Hepatocyte (in vitro differentiated cells): ENCODE measurements around the gene EME2. TPM values are rescaled to one million over a fixed set of nuclear protein-coding genes. Genes with fewer than 3 reads are reported as not detected.

ENCODE experiments used
- DNase-seq: peaks from one replicate; pipeline ENCODE4 v3.0.0-alpha.2; 2016; ENCODE audit warnings: low spot score
- H2AFZ ChIP-seq: fragments of 200-600 bp; sonication (generic); 2 replicates; pipeline ENCODE4 v1.6.0; 2016; ENCODE audit warnings: antibody characterized with exemption, mild to moderate bottlenecking
- H3K27ac ChIP-seq: fragments of 200-600 bp; sonication (generic); 2 replicates; pipeline ENCODE4 v1.5.1; 2016; ENCODE audit warnings: mild to moderate bottlenecking
- H3K27me3 ChIP-seq: fragments of 200-600 bp; sonication (generic); 2 replicates; pipeline ENCODE4 v1.6.1; 2016
- H3K36me3 ChIP-seq: fragments of 200-600 bp; sonication (generic); replicated peaks from 2 replicates; pipeline ENCODE4 v1.5.1; 2016; ENCODE audit warnings: low read depth; ENCODE audit not compliant: insufficient read depth
- H3K4me1 ChIP-seq: fragments of 200-600 bp; sonication (generic); 2 replicates; pipeline ENCODE4 v1.5.1; 2016; ENCODE audit warnings: mild to moderate bottlenecking, moderate library complexity; ENCODE audit not compliant: insufficient read depth
- H3K4me2 ChIP-seq: fragments of 200-600 bp; sonication (generic); 2 replicates; pipeline ENCODE4 v1.6.0; 2016
- H3K4me3 ChIP-seq: fragments of 200-600 bp; sonication (generic); 2 replicates; pipeline ENCODE4 v1.5.1; 2016; ENCODE audit warnings: mild to moderate bottlenecking
- H3K79me2 ChIP-seq: fragments of 200-600 bp; sonication (generic); 2 replicates; pipeline ENCODE4 v1.6.0; 2017; ENCODE audit warnings: mild to moderate bottlenecking
- H3K9me2 ChIP-seq: fragments of 200-600 bp; sonication (generic); replicated peaks from 2 replicates; pipeline ENCODE4 v1.6.0; 2017; ENCODE audit warnings: mild to moderate bottlenecking; ENCODE audit not compliant: insufficient read depth
- H3K9me3 ChIP-seq: fragments of 200-600 bp; sonication (generic); 2 replicates; pipeline ENCODE4 v1.5.1; 2016; ENCODE audit warnings: low read depth, mild to moderate bottlenecking
- H4K20me1 ChIP-seq: fragments of 200-600 bp; sonication (generic); 2 replicates; pipeline ENCODE4 v1.6.0; 2016; ENCODE audit warnings: mild to moderate bottlenecking; ENCODE audit not compliant: insufficient read depth, poor library complexity, severe bottlenecking
- CTCF ChIP-seq: fragments of 200-600 bp; sonication (generic); IDR thresholded peaks from 2 replicates; pipeline ENCODE4 v1.5.1; 2016; ENCODE audit warnings: antibody characterized with exemption, mild to moderate bottlenecking; ENCODE audit not compliant: poor library complexity
- EZH2 ChIP-seq: fragments of 200-600 bp; sonication (generic); IDR thresholded peaks from 2 replicates; pipeline ENCODE4 v1.6.1; 2016; ENCODE audit warnings: antibody characterized with exemption, mild to moderate bottlenecking, borderline replicate concordance
- EZH2phosphoT487 ChIP-seq: fragments of 200-600 bp; sonication (generic); IDR thresholded peaks from one replicate; pipeline ENCODE4 v1.6.1; 2018; ENCODE audit warnings: antibody characterized with exemption, mild to moderate bottlenecking, low read depth, moderate library complexity; ENCODE audit not compliant: unreplicated experiment, severe bottlenecking
- WGBS: methylation state at CpG from one replicate; pipeline ENCODE4 v1.1.6; 2016; ENCODE audit warnings: low lambda C conversion rate; ENCODE audit errors: missing lambda C conversion rate; 5-methylcytosine and 5-hydroxymethylcytosine counted together
- polyA plus RNA-seq: library from polyadenylated mRNA; unstranded; fragments of >200 nt; fragmentation: Nextera tagmentation; extraction: Ambion mirVana; gene quantifications from 2 replicates; pipeline ENCODE4 v1.2.1, GENCODE V29; 2016
- total RNA-seq: library from RNA; depleted of rRNA; stranded (reverse); fragments of >200 nt; gene quantifications from 2 replicates; pipeline ENCODE4 v1.2.3, GENCODE V29; 2014

Gene EME2
- total and polyA plus RNA-seq, 2 experiments from 2014 or later, result 17.7 to 20.8 TPM

- no peak overlapping the region for H3K27ac ChIP-seq
- TF ChIP-seq CTCF, result no peak
- TF ChIP-seq EZH2phosphoT487, result no peak
- no peak for TF ChIP-seq EZH2
- H3K79me2 ChIP-seq, result peaks cover 13% of the 10 kb centered on the region
- no peaks in the 10 kb centered on the region for H3K9me3 ChIP-seq
- DNase-seq, result no peak
- H4K20me1 ChIP-seq, result peaks cover 7% of the 10 kb centered on the region
- H3K4me1 ChIP-seq, result peaks cover 17% of the 10 kb centered on the region
- no peaks in the 10 kb centered on the region for H3K27me3 ChIP-seq
- H3K36me3 ChIP-seq, result no peaks in the 10 kb centered on the region
- H3K4me2 ChIP-seq, result no peak overlapping the region
- WGBS, result 92% methylated on average over 31 of the region's 41 CpGs
- no peak overlapping the region for H3K4me3 ChIP-seq
- H3K9me2 ChIP-seq, result no peaks in the 10 kb centered on the region
- H2AFZ ChIP-seq, result no peak overlapping the region
Measured at GRCh38 chr16:1768061-1768766, 4.4 kb upstream of the EME2 start.

GRCh38 chr16:1768767-1769401 lies 3.7 kb upstream of the EME2 start:
- TF ChIP-seq EZH2phosphoT487, result no peak
- TF ChIP-seq CTCF, result no peak
- no peak for TF ChIP-seq EZH2
- no peaks in the 10 kb centered on the region for H3K27me3 ChIP-seq
- H3K79me2 ChIP-seq, result peaks cover 17% of the 10 kb centered on the region
- H3K36me3 ChIP-seq, result no peaks in the 10 kb centered on the region
- H3K9me3 ChIP-seq, result no peaks in the 10 kb centered on the region
- H3K4me1 ChIP-seq, result peaks cover 18% of the 10 kb centered on the region
- H3K4me2 ChIP-seq, result no peak overlapping the region
- 90% methylated on average over 9 of the region's 26 CpGs for WGBS
- H3K4me3 ChIP-seq, result no peak overlapping the region
- H2AFZ ChIP-seq, result no peak overlapping the region
- no peaks in the 10 kb centered on the region for H3K9me2 ChIP-seq
- no peak overlapping the region for H3K27ac ChIP-seq
- DNase-seq, result no peak
- peaks cover 12% of the 10 kb centered on the region for H4K20me1 ChIP-seq

- H3K9me3 ChIP-seq, result no peaks in the 10 kb centered on the region
- no peak overlapping the region for H3K27ac ChIP-seq
- peaks cover 25% of the 10 kb centered on the region for H3K4me1 ChIP-seq
- peak overlapping the region; percentile 100 for H3K4me2 ChIP-seq
- no peak for DNase-seq
- 90% methylated on average over 27 of the region's 27 CpGs for WGBS
- TF ChIP-seq CTCF, result no peak
- no peaks in the 10 kb centered on the region for H3K9me2 ChIP-seq
- peaks cover 25% of the 10 kb centered on the region for H3K79me2 ChIP-seq
- no peak overlapping the region for H2AFZ ChIP-seq
- H3K4me3 ChIP-seq, result no peak overlapping the region
- H4K20me1 ChIP-seq, result peaks cover 20% of the 10 kb centered on the region
- H3K36me3 ChIP-seq, result no peaks in the 10 kb centered on the region
- no peaks in the 10 kb centered on the region for H3K27me3 ChIP-seq
Measured at GRCh38 chr16:1769402-1770300, 3.0 kb upstream of the EME2 start.
